ENCODE data around the gene OSM.

- TF ChIP-seq FOSL2 (IDR thresholded peaks at IDR 0.05) (no peak), FOSL2 (CRISPR knock-in tag; IDR thresholded peaks at IDR 0.05) (no peak), NR3C1 (IDR thresholded peaks at IDR 0.05) (no peak), POLR2A (IDR thresholded peaks at IDR 0.05; ENCODE audit: low read length) (no peak), CEBPB (IDR thresholded peaks at IDR 0.05) (no peak), EP300 (IDR thresholded peaks at IDR 0.05) (no peak), BHLHE40 (IDR thresholded peaks at IDR 0.05; ENCODE audit: low read depth, low read length) (no peak), JUNB (IDR thresholded peaks at IDR 0.05) (no peak), NPAS2 (CRISPR knock-in tag; IDR thresholded peaks at IDR 0.05; ENCODE audit: borderline replicate concordance) (no peak)
- TF ChIP-seq, protein P1, sequence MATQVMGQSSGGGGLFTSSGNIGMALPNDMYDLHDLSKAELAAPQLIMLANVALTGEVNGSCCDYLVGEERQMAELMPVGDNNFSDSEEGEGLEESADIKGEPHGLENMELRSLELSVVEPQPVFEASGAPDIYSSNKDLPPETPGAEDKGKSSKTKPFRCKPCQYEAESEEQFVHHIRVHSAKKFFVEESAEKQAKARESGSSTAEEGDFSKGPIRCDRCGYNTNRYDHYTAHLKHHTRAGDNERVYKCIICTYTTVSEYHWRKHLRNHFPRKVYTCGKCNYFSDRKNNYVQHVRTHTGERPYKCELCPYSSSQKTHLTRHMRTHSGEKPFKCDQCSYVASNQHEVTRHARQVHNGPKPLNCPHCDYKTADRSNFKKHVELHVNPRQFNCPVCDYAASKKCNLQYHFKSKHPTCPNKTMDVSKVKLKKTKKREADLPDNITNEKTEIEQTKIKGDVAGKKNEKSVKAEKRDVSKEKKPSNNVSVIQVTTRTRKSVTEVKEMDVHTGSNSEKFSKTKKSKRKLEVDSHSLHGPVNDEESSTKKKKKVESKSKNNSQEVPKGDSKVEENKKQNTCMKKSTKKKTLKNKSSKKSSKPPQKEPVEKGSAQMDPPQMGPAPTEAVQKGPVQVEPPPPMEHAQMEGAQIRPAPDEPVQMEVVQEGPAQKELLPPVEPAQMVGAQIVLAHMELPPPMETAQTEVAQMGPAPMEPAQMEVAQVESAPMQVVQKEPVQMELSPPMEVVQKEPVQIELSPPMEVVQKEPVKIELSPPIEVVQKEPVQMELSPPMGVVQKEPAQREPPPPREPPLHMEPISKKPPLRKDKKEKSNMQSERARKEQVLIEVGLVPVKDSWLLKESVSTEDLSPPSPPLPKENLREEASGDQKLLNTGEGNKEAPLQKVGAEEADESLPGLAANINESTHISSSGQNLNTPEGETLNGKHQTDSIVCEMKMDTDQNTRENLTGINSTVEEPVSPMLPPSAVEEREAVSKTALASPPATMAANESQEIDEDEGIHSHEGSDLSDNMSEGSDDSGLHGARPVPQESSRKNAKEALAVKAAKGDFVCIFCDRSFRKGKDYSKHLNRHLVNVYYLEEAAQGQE (IDR thresholded peaks at IDR 0.05): no peak
- TF ChIP-seq, protein P2, sequence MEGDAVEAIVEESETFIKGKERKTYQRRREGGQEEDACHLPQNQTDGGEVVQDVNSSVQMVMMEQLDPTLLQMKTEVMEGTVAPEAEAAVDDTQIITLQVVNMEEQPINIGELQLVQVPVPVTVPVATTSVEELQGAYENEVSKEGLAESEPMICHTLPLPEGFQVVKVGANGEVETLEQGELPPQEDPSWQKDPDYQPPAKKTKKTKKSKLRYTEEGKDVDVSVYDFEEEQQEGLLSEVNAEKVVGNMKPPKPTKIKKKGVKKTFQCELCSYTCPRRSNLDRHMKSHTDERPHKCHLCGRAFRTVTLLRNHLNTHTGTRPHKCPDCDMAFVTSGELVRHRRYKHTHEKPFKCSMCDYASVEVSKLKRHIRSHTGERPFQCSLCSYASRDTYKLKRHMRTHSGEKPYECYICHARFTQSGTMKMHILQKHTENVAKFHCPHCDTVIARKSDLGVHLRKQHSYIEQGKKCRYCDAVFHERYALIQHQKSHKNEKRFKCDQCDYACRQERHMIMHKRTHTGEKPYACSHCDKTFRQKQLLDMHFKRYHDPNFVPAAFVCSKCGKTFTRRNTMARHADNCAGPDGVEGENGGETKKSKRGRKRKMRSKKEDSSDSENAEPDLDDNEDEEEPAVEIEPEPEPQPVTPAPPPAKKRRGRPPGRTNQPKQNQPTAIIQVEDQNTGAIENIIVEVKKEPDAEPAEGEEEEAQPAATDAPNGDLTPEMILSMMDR (IDR thresholded peaks at IDR 0.05): no peak
- TF ChIP-seq, protein P3, sequence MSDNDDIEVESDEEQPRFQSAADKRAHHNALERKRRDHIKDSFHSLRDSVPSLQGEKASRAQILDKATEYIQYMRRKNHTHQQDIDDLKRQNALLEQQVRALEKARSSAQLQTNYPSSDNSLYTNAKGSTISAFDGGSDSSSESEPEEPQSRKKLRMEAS (IDR thresholded peaks at IDR 0.05): no peak
- TF ChIP-seq, protein P4, sequence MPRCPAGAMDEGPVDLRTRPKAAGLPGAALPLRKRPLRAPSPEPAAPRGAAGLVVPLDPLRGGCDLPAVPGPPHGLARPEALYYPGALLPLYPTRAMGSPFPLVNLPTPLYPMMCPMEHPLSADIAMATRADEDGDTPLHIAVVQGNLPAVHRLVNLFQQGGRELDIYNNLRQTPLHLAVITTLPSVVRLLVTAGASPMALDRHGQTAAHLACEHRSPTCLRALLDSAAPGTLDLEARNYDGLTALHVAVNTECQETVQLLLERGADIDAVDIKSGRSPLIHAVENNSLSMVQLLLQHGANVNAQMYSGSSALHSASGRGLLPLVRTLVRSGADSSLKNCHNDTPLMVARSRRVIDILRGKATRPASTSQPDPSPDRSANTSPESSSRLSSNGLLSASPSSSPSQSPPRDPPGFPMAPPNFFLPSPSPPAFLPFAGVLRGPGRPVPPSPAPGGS (IDR thresholded peaks at IDR 0.05): no peak
- TF ChIP-seq, protein P5, sequence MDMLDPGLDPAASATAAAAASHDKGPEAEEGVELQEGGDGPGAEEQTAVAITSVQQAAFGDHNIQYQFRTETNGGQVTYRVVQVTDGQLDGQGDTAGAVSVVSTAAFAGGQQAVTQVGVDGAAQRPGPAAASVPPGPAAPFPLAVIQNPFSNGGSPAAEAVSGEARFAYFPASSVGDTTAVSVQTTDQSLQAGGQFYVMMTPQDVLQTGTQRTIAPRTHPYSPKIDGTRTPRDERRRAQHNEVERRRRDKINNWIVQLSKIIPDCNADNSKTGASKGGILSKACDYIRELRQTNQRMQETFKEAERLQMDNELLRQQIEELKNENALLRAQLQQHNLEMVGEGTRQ (IDR thresholded peaks at IDR 0.05): no peak
Measured at GRCh38 chr22:30279046-30279788, 12.6 kb upstream of the OSM start.

Measured in A549 (cell line).